Measurements from ENCODE around the gene ZDHHC7.
"Not testable (repeated sequence)": the region's sequence is repeated elsewhere in the genome, so short reads cannot be mapped to it uniquely, and the experiment has no call there.

Gene ZDHHC7, protein sequence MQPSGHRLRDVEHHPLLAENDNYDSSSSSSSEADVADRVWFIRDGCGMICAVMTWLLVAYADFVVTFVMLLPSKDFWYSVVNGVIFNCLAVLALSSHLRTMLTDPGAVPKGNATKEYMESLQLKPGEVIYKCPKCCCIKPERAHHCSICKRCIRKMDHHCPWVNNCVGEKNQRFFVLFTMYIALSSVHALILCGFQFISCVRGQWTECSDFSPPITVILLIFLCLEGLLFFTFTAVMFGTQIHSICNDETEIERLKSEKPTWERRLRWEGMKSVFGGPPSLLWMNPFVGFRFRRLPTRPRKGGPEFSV

GRCh38 chr16:85010931-85011845 is at the start of gene ZDHHC7:
Gene ZDHHC7 (minus strand): TSS chr16:85011535. CDS start chr16:84990618, 20,917 bp downstream.
- peak; percentile 84 for DNase-seq

GRCh38 chr16:85058909-85059308 is 47.6 kb upstream of the ZDHHC7 start:
- no peak for DNase-seq

DNA sequence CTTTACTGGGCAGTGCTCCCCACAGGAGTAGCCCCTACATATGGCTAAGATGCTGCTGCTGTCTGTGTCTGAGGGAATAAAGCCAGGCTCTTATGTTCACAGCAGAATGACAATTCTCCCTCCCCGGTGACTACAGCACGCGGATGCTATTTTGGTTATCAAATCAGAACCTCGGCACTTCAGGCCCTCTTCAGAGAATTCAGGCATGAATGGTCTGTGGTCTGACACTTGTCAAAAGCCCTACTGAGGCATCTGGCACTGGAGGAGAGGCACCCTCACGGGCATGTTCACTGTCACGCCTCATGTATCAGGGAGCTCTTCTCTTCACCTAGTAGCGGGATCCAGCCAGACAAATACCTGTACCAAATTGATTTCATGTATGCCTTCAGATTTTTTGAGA is 46.6 kb upstream of the ZDHHC7 start:
- no peak for DNase-seq

DNA sequence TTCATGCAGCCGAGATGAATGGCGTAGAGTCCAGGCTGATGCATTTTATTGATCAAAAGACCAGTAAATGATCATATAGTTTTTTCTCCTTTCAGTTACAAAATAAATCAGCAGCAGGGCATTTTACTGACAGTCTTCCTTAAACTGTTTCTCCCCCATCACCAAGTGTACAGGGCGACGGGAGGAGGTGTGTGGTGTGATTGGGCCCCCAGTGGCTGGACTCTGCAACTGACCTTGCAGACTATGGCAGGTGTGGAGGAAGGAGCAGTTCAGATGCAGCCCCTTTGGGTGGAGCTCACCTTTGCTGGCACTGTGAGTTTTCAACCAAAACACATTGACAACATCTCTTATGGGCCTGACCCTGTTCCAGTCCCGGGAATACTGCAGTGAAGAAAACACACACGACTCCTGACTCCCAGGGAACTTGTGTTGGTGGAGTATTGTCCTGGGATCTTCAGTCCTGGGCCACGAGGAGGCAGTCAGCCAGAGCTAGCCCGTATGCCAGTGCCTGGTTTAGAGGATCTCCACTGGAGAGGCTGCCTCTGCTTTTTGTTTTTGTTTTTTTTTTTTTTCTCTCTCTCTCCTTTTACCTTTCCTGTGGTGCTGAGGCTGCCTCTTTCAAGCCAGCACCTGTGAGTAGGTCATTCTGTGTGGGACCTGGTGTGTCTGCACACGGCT is 46.0 kb upstream of the ZDHHC7 start:
- no peak for DNase-seq

DNA sequence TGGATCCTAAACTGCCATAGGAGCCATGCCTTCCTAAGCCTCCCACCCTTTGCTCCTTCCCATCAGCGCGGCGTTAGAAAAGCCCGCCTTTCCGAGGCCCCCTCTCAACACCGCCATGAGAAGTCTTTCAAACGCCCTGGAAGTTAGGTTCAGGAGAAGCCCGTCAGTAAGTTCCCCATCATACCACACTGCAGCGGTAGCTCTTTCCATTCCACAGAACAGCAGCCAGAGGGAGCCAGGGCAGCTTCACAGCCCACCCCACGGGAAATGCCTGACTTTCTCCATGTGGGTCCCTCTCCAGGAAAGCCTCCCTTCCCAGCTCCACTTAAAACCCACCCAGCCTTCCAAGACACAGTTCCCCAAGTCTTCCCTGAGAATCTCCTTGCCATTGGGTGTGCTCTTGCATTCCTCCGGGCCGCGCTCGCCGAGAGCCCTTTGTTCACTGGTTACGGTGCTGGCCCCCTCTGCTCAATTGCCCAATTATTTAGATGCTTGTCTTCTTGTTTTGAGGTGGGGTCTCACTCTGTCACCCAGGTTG is 44.9 kb upstream of the ZDHHC7 start:
- no peak for DNase-seq

- peak; percentile 49 for DNase-seq
Measured at GRCh38 chr16:85055493-85056210, 44.3 kb upstream of the ZDHHC7 start.

GRCh38 chr16:85054948-85055492 is 43.7 kb upstream of the ZDHHC7 start:
- no peak for DNase-seq

DNA sequence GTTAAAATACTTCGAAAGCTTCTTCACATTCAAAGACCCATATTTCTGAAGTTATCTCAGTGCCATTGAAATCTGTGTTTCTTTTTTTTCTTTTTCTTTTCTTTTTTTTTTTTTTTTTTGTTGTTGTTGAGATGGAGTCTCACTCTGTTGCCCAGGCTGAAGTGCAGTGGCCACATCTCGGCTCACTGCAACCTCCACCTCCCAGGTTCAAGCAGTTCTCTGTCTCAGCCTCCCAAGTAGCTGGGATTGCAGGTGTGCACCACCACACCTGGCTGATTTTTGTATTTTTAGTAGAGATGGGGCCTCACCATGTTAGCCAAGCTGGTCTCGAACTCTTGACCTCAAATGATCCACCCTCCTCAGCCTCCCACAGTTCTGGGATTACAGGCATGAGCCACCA is 43.0 kb upstream of the ZDHHC7 start:
- not testable (repeated sequence) for DNase-seq

DNA sequence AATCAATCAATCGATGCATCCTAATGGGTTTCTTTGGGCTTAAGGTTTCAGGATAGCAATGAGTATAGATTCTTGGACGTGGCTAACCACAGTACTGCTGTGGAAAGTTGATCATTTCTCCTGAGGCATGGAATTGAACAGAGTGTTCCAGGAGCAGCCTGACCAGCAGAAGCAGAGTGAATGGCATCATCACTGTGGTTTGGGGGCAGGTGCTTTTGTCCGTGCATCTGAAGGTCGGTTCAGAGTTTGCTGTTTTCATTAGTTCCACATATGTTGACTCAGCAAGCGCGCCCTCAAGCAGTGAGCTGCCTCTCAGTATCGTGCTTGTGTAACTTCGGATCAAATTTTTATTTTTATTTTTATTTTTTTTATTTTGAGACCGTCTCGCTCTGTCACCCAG is 41.2 kb upstream of the ZDHHC7 start:
- DNase-seq = no peak

- no peak for DNase-seq
Measured at GRCh38 chr16:85051683-85052082, 40.3 kb upstream of the ZDHHC7 start.

DNA sequence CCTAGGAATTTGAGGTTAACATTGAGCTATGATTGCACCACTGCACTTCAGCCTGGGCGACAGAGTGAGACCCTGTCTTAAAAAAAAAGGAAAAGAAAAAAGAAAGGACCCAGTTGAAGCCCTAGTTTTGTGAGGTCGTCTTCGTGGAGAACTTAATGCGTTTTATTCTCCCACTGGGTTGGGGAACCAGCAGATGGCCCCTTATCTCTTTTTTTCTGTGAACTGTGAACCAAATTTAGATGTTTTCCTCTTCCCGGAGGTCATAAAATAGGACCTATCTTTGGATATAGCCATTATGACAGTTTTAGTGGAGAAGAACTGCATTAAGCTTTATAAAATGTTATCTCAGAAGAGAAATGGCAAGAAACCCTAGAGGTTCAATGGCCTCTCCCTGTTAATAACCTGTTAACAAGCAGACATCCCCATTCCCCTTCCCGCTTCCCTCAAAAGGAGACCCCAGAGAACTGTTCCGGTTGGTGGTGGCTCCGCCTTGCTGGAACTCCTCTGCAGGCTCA is 39.8 kb upstream of the ZDHHC7 start:
- DNase-seq = no peak

DNA sequence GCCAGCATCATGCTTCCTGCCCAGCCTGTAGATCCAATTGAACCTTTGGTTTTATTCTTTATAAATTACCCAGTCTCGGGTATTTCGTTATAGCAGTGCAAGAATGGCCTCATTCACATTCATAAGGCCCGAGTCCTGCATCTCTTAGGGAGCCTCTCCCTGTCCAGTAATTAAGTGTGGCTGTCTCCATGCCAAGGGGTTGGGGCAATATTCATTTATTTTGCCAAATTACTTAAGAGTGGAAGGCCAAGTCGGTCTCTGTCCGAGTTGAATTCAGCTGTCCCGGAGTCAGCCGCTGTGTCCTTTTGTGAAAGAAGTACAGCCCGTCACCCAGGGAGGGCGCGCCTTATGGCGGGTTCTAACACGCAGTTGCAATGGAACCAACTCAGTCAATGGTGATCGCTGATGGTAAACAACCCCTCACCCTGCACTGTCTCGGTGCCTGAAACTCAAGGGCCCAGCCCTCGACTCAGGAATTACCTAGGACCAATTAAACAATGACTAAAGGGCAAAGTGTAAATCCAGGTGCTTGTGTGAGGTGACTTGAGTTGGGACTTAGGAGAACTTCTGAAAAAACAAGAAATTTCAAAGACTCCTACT is 38.5 kb upstream of the ZDHHC7 start:
- DNase-seq = no peak

- no peak for DNase-seq
Measured at GRCh38 chr16:85048921-85049562, 37.7 kb upstream of the ZDHHC7 start.

DNA sequence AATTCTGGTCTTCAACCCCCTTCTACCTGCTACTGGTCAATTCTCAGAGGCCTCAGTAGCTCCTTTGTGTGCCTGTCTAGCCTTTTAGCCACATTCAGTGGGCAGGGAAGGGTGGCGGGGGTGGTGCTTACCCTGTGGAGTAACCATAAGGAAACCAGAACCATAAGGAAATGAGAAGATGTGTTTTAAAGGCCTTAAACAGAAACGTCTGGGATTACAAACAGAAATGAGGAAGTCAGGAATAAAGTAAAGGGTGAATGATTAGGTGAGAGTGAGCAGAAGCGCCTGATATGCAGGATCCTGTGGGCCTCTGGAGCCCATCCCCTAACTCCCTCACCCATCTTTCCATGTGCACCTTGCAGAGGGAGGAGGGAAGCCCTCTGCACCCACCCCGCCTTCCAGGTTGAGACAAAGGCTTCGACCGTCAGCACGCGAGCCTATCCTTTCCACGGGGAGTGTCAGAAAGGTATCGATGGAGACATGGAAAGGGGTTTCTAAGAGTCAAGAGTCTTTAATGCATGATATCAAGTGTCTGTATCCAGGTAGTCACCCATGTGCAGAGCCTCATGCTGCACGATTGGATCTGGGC is 36.6 kb upstream of the ZDHHC7 start:
- no peak for DNase-seq

DNA sequence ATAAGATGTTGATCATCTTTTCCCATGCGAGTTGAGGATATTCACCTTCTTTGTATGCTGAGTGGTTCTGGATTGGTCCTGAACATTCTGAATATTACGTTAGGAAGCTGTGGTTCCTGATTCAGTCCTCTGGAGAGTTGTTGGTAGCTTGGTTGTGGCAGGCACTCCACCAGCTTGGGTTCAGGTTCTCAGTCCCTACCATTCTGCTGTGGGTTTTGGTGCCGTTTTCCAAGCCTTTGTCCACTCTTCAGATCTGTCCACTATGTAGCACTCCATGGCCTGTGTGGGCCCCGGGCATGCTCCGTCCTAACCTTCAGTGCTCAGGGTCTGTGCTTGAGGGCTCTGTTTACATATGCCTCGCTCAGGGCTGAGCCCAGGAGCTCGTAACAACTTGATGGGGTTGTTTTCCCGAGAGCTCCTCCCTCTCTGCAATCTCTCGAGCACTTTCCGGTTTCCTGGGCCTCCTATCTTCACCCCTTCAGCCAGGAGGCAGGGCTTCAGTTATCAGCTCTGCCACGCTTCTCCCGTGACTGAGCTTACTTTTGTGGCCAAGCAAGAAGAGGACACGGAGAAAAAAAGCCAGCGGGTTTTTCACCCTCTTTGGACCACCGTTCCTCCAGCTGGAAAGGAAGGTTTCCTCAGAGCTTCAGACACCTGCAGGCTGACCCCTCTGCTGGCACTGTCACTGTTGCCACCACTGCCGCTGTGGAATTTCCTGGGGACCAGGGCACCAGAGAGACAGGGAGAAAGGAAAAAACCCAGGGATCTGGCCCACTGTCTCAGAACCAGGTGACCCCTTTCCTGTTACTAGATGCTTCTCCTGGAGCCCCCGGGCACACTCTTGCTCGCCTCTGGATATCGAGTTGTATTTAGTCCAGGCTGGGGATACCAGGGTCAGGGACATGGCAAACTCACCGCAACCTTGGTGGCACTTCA is 35.9 kb upstream of the ZDHHC7 start:
- DNase-seq = no peak

- DNase-seq = no peak
Measured at GRCh38 chr16:85046472-85046916, 35.2 kb upstream of the ZDHHC7 start.

GRCh38 chr16:85045641-85046471 is 34.5 kb upstream of the ZDHHC7 start:
- no peak for DNase-seq

GRCh38 chr16:85045077-85045476 is 33.7 kb upstream of the ZDHHC7 start:
- no peak for DNase-seq

Data from activated naive CD4-positive, alpha-beta T cell treated with anti-CD3 and anti-CD28 coated beads, Interleukin-2, amount 50 U/mL, for 16 hours (primary cell).